ENCODE data around the gene ST8SIA2.

DNA sequence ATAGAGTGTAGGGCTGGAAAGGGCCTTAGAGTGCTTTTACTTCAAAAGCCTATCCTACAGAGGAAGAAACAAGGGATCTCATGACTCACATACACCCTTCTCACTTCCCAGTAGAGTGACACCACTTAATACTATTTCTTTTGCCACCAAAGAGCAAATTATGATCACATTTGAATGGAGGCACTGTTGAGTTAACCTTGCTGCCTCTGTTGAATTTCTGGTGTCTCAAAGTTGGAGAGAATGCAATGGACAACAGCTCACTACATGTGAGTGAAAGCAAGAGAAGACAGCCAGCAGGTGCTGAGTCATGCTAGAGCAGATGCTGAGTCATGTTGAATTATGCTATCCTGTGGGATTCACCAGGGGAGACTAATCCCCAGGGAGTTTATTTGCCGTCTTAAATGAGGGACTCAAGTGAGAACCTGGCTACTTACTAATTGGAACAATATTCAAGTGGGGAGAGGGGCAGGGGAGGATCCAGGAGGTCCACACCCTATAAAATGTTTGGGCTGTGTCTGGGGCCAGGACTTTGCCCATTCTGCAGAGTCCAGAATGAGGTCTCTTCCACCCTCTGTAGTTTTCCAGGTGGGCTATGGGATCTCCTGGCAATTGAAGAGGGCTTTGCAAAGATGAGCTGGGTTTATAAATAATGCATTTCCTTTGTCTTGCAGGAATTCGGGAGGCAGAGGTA, 35.8 kb downstream of the ST8SIA2 start:
- TF ChIP-seq, protein P1, sequence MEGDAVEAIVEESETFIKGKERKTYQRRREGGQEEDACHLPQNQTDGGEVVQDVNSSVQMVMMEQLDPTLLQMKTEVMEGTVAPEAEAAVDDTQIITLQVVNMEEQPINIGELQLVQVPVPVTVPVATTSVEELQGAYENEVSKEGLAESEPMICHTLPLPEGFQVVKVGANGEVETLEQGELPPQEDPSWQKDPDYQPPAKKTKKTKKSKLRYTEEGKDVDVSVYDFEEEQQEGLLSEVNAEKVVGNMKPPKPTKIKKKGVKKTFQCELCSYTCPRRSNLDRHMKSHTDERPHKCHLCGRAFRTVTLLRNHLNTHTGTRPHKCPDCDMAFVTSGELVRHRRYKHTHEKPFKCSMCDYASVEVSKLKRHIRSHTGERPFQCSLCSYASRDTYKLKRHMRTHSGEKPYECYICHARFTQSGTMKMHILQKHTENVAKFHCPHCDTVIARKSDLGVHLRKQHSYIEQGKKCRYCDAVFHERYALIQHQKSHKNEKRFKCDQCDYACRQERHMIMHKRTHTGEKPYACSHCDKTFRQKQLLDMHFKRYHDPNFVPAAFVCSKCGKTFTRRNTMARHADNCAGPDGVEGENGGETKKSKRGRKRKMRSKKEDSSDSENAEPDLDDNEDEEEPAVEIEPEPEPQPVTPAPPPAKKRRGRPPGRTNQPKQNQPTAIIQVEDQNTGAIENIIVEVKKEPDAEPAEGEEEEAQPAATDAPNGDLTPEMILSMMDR (IDR thresholded peaks at IDR 0.05), result no peak
- TF ChIP-seq POLR2A (IDR thresholded peaks at IDR 0.05), result no peak
- no peak for TF ChIP-seq POLR2AphosphoS5 (IDR thresholded peaks at IDR 0.05)
- TF ChIP-seq EP300 (IDR thresholded peaks at IDR 0.05; ENCODE audit: low read depth), result no peak

Measured in transverse colon (tissue), 4 donors.